SK-N-SH (cell line): Measurements from ENCODE around the gene TRIM65. TPM values are rescaled to one million over a fixed set of nuclear protein-coding genes. Genes with fewer than 3 reads are reported as not detected.

Source experiments
- CTCF ChIA-PET: fragments of 300-600, 350-600 bp; formaldehyde crosslinking; extraction: SDS; loops from one replicate; lab custom pipeline; 2021; lab: Yijun Ruan, JAX
- POLR2A ChIA-PET: fragments of 350-600 bp; sonication (Branson Sonifier 250); formaldehyde crosslinking; extraction: SDS; loops from one replicate; lab custom pipeline; 2020; ENCODE audit warnings: antibody characterized with exemption, inconsistent platforms; lab: Yijun Ruan, JAX
- DNase-seq: peaks from one replicate; pipeline ENCODE4 v3.0.0; 2012
- H2AFZ ChIP-seq: fragments of 200-600 bp; sonication (generic); 2 replicates; pipeline ENCODE4 v1.8.1; 2016; ENCODE audit warnings: antibody characterized with exemption, mild to moderate bottlenecking, low read depth
- H3F3A ChIP-seq: fragments of 200-600 bp; sonication (generic); replicated peaks from 2 replicates; pipeline ENCODE3; 2016; ENCODE audit warnings: antibody characterized with exemption, mild to moderate bottlenecking; ENCODE audit not compliant: insufficient read depth
- H3K27ac ChIP-seq, 2 experiments: fragments of 200-500 bp in 1 of 2; fragments of 200-600 bp in 1 of 2; sonication (Bioruptor generic) in 1 of 2; sonication (generic), shearing (Covaris generic) in 1 of 2; 2 replicates each; pipeline versions ENCODE4 v1.5.1 to v1.6.1; 2014 to 2016; ENCODE audit warnings: low read depth in 2 of 2, inconsistent platforms in 1 of 2, low read length in 1 of 2, mild to moderate bottlenecking in 1 of 2, mixed read lengths in 1 of 2
- H3K27me3 ChIP-seq: fragments of 200-600 bp; sonication (generic), shearing (Covaris generic); 2 replicates; pipeline ENCODE4 v1.6.1; 2016; ENCODE audit warnings: mixed run types; ENCODE audit not compliant: insufficient read depth
- H3K36me3 ChIP-seq, 2 experiments: fragments of 200-500 bp in 1 of 2; fragments of 200-600 bp in 1 of 2; sonication (Bioruptor generic) in 1 of 2; sonication (generic) in 1 of 2; replicated peaks in 1 of 2; 2 replicates each; pipeline versions ENCODE3 to v1.5.1; 2014 to 2016; ENCODE audit warnings: low read length in 1 of 2, mild to moderate bottlenecking in 1 of 2; ENCODE audit not compliant: insufficient read depth in 2 of 2, control insufficient read depth in 1 of 2
- H3K4me1 ChIP-seq, 2 experiments: fragments of 200-500 bp in 1 of 2; fragments of 200-600 bp in 1 of 2; sonication (Bioruptor generic) in 1 of 2; sonication (generic), shearing (Covaris generic) in 1 of 2; 2 replicates each; pipeline versions ENCODE4 v1.5.1 to v1.6.1; 2014 to 2016; ENCODE audit warnings: low read depth in 1 of 2, low read length in 1 of 2, mixed run types in 1 of 2; ENCODE audit not compliant: insufficient read depth in 2 of 2, control insufficient read depth in 1 of 2
- H3K4me2 ChIP-seq: fragments of 200-600 bp; sonication (generic), shearing (Covaris generic); 2 replicates; pipeline ENCODE4 v1.6.1; 2017; ENCODE audit warnings: mixed run types
- H3K4me3 ChIP-seq, 2 experiments: fragments of 200-500 bp in 1 of 2; fragments of 200-600 bp in 1 of 2; sonication (Bioruptor generic) in 1 of 2; sonication (generic), shearing (Covaris generic) in 1 of 2; 2 replicates each; pipeline versions ENCODE4 v1.5.1 to v1.8.1; 2014 to 2016; ENCODE audit warnings: low read depth in 2 of 2, inconsistent platforms in 1 of 2, low read length in 1 of 2, mild to moderate bottlenecking in 1 of 2, mixed read lengths in 1 of 2, moderate library complexity in 1 of 2
- H3K79me2 ChIP-seq: fragments of 200-600 bp; sonication (generic); 2 replicates; pipeline ENCODE4 v1.8.1; 2017; ENCODE audit warnings: mild to moderate bottlenecking; ENCODE audit not compliant: insufficient read depth
- H3K9ac ChIP-seq: fragments of 200-600 bp; sonication (generic); 2 replicates; pipeline ENCODE4 v1.6.1; 2017; ENCODE audit warnings: mixed run types
- H3K9me2 ChIP-seq: fragments of 200-600 bp; sonication (generic); 2 replicates; pipeline ENCODE4 v1.6.1; 2017; ENCODE audit warnings: mixed run types
- H3K9me3 ChIP-seq: fragments of 200-600 bp; sonication (generic); 2 replicates; pipeline ENCODE4 v1.6.1; 2017; ENCODE audit warnings: mixed run types, mild to moderate bottlenecking, moderate library complexity
- H4K20me1 ChIP-seq: fragments of 200-600 bp; sonication (generic); 2 replicates; pipeline ENCODE4 v1.6.1; 2017; ENCODE audit warnings: mild to moderate bottlenecking, mixed run types; ENCODE audit not compliant: insufficient read depth
- CHD2 ChIP-seq: fragments of 150-350 bp; IDR thresholded peaks from 2 replicates; pipeline ENCODE4 v1.6.1; 2018; ENCODE audit warnings: low read length; ENCODE audit not compliant: partially characterized antibody
- FOXJ3 ChIP-seq: sonication (generic); formaldehyde crosslinking; IDR thresholded peaks from 2 replicates; pipeline ENCODE4 v1.5.1; 2020; ENCODE audit warnings: mild to moderate bottlenecking, missing genetic modification reagents
- GATA2 ChIP-seq: sonication (generic); formaldehyde crosslinking; IDR thresholded peaks from 2 replicates; pipeline ENCODE4 v1.5.0; 2020; ENCODE audit warnings: mild to moderate bottlenecking, missing genetic modification reagents
- MEF2A ChIP-seq: IDR thresholded peaks from 2 replicates; pipeline ENCODE4 v1.4.0; 2012; ENCODE audit warnings: low read depth, borderline replicate concordance
- MXI1 ChIP-seq: IDR thresholded peaks from 2 replicates; pipeline ENCODE4 v1.6.1; 2012; ENCODE audit warnings: mild to moderate bottlenecking, low read depth, low read length, improper control_type of control experiment
- RCOR1 ChIP-seq: fragments of 150-350 bp; IDR thresholded peaks from 2 replicates; pipeline ENCODE4 v1.6.1; 2017; ENCODE audit warnings: antibody characterized with exemption, low read length
- TEAD4 ChIP-seq: IDR thresholded peaks from 2 replicates; pipeline ENCODE4 v1.4.0; 2012; ENCODE audit warnings: mild to moderate bottlenecking, borderline replicate concordance; ENCODE audit not compliant: insufficient read depth
- WGBS: methylation state at CpG from one replicate; pipeline ENCODE4 v1.1.6; 2017; ENCODE audit warnings: low lambda C conversion rate; 5-methylcytosine and 5-hydroxymethylcytosine counted together
- polyA plus RNA-seq, 3 experiments: library from polyadenylated mRNA; depleted of rRNA; stranded (reverse); fragments of >200 nt; gene quantifications; 2 replicates each; pipeline ENCODE4 v1.2.3, GENCODE V29; 2012
- TF ChIP-seq, protein P1 (sequence below): fragments of 150-350 bp; IDR thresholded peaks from 2 replicates; pipeline ENCODE4 v1.6.1; 2017; ENCODE audit warnings: antibody characterized with exemption, low read length, low read depth, borderline replicate concordance

The TRIM65 gene
- polyA plus RNA-seq, 1 of the 3 experiments (the other 2 are of a cell fraction), result 13.1 TPM

DNA sequence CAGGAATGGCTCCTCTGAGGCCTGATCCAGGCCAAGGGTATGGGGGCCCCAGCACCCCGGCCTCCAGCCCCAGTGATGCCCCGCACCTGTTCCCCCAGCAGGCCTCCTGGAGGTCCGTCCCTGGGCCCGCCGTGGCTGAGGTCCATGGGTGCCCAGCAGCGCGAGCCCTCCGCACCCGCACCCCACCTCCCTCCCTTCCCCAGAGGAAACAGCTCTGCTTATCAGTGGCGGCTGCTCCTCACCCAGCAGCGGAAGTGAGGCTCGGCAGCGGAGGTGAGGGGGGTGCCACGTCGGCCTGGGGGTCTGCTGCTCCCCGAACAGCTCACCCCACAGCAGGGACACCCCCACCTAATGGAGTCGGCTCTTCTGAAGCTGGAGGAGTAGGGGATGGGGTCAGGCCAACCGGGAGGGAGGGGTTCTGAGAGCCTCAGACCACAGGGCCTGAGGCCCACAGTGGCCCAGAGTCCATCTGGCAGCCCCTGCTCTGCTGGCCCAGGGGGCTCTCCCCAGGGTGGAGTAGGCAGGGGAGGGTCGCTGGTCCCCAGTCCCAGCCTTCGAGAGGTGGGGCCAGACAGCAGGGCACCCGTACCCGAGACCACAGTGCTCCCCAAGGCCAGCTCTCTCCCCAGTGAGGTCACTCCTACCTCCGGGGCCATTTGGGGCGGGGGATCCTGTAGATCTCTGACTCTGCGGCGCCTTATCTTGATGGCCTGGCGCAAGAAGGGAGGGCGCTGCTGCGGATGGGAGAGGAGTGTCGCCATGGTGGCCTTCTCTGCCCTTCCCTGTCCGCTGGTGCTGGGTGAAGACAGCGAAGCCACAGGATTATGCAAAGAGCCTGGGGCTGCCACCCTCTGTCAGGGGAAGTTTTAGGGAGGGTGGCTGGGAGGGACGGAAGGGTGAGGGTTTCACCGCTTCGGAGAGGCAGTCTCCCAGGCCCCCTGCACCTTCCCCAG, 52.9 kb downstream of the TRIM65 start, which contains the start of gene UNC13D:
TSS of gene UNC13D (minus strand) at position 828 of the 953 bp plus-strand sequence. CDS start at position 761, 67 bp downstream.
- Histone ChIP-seq H3F3A (no peaks in the 10 kb centered on the region), H3K9me2 (no peaks in the 10 kb centered on the region), H3K27me3 (no peaks in the 10 kb centered on the region), H2AFZ (no peak within 1 kb of the TSS), H3K4me1 (peaks cover 4 to 34% of the 10 kb centered on the region in 2 experiments; a peak in 3 of 4 replicates), H3K36me3 (peaks cover 5 to 32% of the 10 kb centered on the region in 2 experiments), H3K9ac (no peak within 1 kb of the TSS), H3K79me2 (no peaks in the 10 kb centered on the region), H3K4me2 (no peak within 1 kb of the TSS), H4K20me1 (no peaks in the 10 kb centered on the region), H3K4me3 (peak within 1 kb of the TSS in 1 of 2 experiments; percentile 17; a peak in 1 of 4 replicates), H3K9me3 (no peaks in the 10 kb centered on the region), H3K27ac (peak within 1 kb of the TSS in 1 of 2 experiments; percentile 93; a peak in 2 of 4 replicates)
- peak; percentile 94 for DNase-seq
- 79% methylated on average over 32 of the region's 35 CpGs for WGBS
- TF ChIP-seq RCOR1 (0 out of 2 replicates have a peak, but pooled peaks have one; percentile 4), FOXJ3 (CRISPR knock-in tag) (peak; percentile 21), MXI1 (peak; percentile 32; the same call in 1 of the 2 replicates), TEAD4 (no peak), GATA2 (CRISPR knock-in tag) (peak; percentile 94)
- TF ChIP-seq, protein P1, sequence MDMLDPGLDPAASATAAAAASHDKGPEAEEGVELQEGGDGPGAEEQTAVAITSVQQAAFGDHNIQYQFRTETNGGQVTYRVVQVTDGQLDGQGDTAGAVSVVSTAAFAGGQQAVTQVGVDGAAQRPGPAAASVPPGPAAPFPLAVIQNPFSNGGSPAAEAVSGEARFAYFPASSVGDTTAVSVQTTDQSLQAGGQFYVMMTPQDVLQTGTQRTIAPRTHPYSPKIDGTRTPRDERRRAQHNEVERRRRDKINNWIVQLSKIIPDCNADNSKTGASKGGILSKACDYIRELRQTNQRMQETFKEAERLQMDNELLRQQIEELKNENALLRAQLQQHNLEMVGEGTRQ, result no peak
- CTCF ChIA-PET, result interaction anchor here (0.6 to 16.1 kb wide), 22 partner anchors 11 to 171 kb away, joined by 3 to 326 read pairs (median 4); partner anchors contain the start of genes GALK1, TRIM47, UNK and WBP2
- POLR2A ChIA-PET, result interaction anchor here (0.6 to 4.8 kb wide), 14 partner anchors 9 to 432 kb away, joined by 3 to 38 read pairs (median 6); partner anchors contain the start of genes UNK and WBP2

DNA sequence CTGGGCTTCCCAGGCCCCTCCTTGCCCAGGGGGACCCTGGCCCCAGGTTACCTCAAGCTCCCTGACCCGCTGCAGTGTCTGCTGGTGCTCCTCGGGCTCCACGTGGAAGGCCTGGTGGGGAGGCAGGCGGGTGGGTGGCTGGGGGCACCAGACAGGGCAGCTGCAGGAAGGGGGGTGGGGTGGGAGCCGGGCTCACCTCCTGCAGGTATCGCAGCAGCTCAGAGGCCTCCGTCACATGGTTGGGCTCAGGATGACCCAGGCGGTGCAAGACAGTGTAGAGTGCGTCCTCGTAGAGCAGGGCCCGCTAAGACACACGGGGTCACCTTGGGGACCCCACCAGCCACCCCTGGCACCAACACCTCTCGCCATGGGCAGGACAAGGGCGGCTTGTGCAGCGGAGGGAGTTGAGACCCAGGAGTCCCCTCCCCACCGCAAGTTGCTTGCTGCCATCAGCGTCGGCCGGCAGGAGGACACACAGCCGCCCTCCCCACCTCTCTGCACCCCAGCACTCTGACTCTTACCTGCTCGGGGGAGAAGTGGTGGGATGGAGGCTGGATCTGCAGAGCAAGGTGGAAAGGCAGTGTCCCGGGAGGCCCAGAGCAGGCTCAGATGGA, 53.7 kb downstream of the TRIM65 start:
- peaks cover 5 to 25% of the 10 kb centered on the region in 2 experiments for H3K36me3 ChIP-seq
- H2AFZ ChIP-seq, result no peak overlapping the region
- ChIA-PET POLR2A (interaction anchor here (0.9 to 4.8 kb wide), 9 partner anchors 8 to 72 kb away, joined by 3 to 38 read pairs (median 8); partner anchors contain the start of genes UNK and WBP2), CTCF (interaction anchor here (0.8 to 16.1 kb wide), 11 partner anchors 10 to 172 kb away, joined by 4 to 326 read pairs (median 9); partner anchors contain the start of genes GALK1, TRIM47, UNK and WBP2)
- WGBS, result 91% methylated on average over 18 of the region's 22 CpGs
- H3K4me2 ChIP-seq, result no peak overlapping the region
- no peaks in the 10 kb centered on the region for H3K9me3 ChIP-seq
- peak overlapping the region in 1 of 2 experiments; percentile 93; a peak in 2 of 4 replicates for H3K27ac ChIP-seq
- H3K4me3 ChIP-seq, result no peak overlapping the region; a peak in 1 of 4 replicates
- no peaks in the 10 kb centered on the region for H3K27me3 ChIP-seq
- H3K9me2 ChIP-seq, result no peaks in the 10 kb centered on the region
- no peaks in the 10 kb centered on the region for H3K79me2 ChIP-seq
- no peak for DNase-seq
- H3K9ac ChIP-seq, result no peak overlapping the region
- H3K4me1 ChIP-seq, result peaks cover 4 to 34% of the 10 kb centered on the region in 2 experiments; a peak in 3 of 4 replicates
- TF ChIP-seq RCOR1 (no peak), MEF2A (no peak), CHD2 (no peak)
- TF ChIP-seq, protein P1, result no peak
- TF ChIP-seq, all 33 proteins: peak for 0
- Histone ChIP-seq H4K20me1 (no peaks in the 10 kb centered on the region), H3F3A (no peaks in the 10 kb centered on the region)
